ENCODE measurements around the gene TRABD2B.

DNA sequence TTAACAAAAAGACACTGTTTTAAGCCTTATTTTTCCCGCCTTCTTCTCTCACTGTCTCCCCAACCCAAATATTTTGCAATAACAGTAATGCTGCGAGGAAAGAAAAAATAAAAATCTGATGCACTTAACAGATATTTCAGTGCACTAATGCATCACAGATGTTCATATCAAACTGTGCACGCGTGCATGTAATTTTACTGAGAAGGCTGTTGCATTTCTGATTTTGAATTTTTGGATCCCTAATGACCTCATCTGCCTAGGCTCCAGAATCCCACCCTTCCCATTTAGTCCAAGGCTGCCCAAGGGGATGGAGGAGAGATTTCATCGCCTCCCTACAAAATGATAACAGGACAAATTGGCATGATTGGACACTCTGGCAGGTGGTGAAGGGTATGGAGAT, 5.5 kb downstream of the TRABD2B start:
- TF ChIP-seq ZNF138 (tag by site-specific recombination; IDR thresholded peaks at IDR 0.05; ENCODE audit: borderline replicate concordance) (no peak), GLIS2 (tag by site-specific recombination; IDR thresholded peaks at IDR 0.05) (no peak), HOXA7 (CRISPR knock-in tag; IDR thresholded peaks at IDR 0.05; ENCODE audit: borderline replicate concordance) (no peak), ZNF530 (tag by site-specific recombination; IDR thresholded peaks at IDR 0.05; ENCODE audit: low read depth) (no peak), ZNF544 (tag by site-specific recombination; IDR thresholded peaks at IDR 0.05) (no peak), YY1 (tag by site-specific recombination; IDR thresholded peaks at IDR 0.05) (no peak), REPIN1 (tag by site-specific recombination; IDR thresholded peaks at IDR 0.05; ENCODE audit: low read depth) (no peak), ZNF2 (tag by site-specific recombination; IDR thresholded peaks at IDR 0.05) (no peak), TCF7L2 (IDR thresholded peaks at IDR 0.05; ENCODE audit: borderline replicate concordance, low read depth, low read length) (no peak)
- TF ChIP-seq, protein P1, sequence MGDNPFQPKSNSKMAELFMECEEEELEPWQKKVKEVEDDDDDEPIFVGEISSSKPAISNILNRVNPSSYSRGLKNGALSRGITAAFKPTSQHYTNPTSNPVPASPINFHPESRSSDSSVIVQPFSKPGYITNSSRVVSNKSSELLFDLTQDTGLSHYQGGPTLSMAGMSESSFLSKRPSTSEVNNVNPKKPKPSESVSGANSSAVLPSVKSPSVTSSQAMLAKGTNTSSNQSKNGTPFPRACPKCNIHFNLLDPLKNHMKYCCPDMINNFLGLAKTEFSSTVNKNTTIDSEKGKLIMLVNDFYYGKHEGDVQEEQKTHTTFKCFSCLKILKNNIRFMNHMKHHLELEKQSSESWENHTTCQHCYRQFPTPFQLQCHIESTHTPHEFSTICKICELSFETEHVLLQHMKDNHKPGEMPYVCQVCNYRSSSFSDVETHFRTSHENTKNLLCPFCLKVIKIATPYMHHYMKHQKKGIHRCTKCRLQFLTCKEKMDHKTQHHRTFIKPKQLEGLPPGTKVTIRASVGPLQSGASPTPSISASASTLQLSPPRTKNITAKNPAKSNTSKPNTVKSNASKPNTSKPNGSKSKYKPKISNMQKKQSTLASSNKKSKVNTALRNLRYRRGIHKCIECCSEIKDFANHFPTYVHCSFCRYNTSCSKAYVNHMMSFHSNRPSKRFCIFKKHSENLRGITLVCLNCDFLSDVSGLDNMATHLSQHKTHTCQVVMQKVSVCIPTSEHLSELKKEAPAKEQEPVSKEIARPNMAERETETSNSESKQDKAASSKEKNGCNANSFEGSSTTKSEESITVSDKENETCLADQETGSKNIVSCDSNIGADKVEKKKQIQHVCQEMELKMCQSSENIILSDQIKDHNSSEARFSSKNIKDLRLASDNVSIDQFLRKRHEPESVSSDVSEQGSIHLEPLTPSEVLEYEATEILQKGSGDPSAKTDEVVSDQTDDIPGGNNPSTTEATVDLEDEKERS (tag by site-specific recombination; IDR thresholded peaks at IDR 0.05): no peak
- TF ChIP-seq, protein P2, sequence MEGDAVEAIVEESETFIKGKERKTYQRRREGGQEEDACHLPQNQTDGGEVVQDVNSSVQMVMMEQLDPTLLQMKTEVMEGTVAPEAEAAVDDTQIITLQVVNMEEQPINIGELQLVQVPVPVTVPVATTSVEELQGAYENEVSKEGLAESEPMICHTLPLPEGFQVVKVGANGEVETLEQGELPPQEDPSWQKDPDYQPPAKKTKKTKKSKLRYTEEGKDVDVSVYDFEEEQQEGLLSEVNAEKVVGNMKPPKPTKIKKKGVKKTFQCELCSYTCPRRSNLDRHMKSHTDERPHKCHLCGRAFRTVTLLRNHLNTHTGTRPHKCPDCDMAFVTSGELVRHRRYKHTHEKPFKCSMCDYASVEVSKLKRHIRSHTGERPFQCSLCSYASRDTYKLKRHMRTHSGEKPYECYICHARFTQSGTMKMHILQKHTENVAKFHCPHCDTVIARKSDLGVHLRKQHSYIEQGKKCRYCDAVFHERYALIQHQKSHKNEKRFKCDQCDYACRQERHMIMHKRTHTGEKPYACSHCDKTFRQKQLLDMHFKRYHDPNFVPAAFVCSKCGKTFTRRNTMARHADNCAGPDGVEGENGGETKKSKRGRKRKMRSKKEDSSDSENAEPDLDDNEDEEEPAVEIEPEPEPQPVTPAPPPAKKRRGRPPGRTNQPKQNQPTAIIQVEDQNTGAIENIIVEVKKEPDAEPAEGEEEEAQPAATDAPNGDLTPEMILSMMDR (tag by site-specific recombination; IDR thresholded peaks at IDR 0.05): no peak
- TF ChIP-seq, protein P3, sequence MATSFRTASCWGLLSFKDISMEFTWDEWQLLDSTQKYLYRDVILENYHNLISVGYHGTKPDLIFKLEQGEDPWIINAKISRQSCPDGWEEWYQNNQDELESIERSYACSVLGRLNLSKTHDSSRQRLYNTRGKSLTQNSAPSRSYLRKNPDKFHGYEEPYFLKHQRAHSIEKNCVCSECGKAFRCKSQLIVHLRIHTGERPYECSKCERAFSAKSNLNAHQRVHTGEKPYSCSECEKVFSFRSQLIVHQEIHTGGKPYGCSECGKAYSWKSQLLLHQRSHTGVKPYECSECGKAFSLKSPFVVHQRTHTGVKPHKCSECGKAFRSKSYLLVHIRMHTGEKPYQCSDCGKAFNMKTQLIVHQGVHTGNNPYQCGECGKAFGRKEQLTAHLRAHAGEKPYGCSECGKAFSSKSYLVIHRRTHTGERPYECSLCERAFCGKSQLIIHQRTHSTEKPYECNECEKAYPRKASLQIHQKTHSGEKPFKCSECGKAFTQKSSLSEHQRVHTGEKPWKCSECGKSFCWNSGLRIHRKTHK (tag by site-specific recombination; IDR thresholded peaks at IDR 0.05): no peak
- TF ChIP-seq, protein P4, sequence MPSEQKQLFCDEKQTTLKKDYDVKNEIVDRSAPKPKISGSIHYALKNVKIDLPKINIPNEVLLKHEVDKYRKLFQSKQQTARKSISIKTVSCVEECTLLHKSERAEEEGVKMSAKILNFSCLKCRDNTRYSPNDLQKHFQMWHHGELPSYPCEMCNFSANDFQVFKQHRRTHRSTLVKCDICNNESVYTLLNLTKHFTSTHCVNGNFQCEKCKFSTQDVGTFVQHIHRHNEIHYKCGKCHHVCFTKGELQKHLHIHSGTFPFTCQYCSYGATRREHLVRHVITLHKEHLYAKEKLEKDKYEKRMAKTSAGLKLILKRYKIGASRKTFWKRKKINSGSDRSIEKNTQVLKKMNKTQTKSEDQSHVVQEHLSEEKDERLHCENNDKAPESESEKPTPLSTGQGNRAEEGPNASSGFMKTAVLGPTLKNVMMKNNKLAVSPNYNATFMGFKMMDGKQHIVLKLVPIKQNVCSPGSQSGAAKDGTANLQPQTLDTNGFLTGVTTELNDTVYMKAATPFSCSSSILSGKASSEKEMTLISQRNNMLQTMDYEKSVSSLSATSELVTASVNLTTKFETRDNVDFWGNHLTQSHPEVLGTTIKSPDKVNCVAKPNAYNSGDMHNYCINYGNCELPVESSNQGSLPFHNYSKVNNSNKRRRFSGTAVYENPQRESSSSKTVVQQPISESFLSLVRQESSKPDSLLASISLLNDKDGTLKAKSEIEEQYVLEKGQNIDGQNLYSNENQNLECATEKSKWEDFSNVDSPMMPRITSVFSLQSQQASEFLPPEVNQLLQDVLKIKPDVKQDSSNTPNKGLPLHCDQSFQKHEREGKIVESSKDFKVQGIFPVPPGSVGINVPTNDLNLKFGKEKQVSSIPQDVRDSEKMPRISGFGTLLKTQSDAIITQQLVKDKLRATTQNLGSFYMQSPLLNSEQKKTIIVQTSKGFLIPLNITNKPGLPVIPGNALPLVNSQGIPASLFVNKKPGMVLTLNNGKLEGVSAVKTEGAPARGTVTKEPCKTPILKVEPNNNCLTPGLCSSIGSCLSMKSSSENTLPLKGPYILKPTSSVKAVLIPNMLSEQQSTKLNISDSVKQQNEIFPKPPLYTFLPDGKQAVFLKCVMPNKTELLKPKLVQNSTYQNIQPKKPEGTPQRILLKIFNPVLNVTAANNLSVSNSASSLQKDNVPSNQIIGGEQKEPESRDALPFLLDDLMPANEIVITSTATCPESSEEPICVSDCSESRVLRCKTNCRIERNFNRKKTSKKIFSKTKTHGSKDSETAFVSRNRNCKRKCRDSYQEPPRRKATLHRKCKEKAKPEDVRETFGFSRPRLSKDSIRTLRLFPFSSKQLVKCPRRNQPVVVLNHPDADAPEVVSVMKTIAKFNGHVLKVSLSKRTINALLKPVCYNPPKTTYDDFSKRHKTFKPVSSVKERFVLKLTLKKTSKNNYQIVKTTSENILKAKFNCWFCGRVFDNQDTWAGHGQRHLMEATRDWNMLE (tag by site-specific recombination; conservative IDR thresholded peaks at IDR 0.05; ENCODE audit: low read depth): no peak
